Ectodermal cell (in vitro differentiated cells): ENCODE data around the gene ERLEC1.
"Not testable (repeated sequence)": the region's sequence is repeated elsewhere in the genome, so short reads cannot be mapped to it uniquely, and the experiment has no call there.

Source experiments
- H3K27ac ChIP-seq: 2 replicates; pipeline ENCODE4 v1.7.0; 2013; ENCODE audit warnings: mild to moderate bottlenecking, low read depth, low read length; ENCODE audit not compliant: insufficient read depth, poor library complexity, severe bottlenecking
- H3K27me3 ChIP-seq: 2 replicates; pipeline ENCODE4 v1.7.0; 2013; ENCODE audit warnings: mild to moderate bottlenecking, low read length; ENCODE audit not compliant: insufficient read depth, control insufficient read depth, poor library complexity, severe bottlenecking
- H3K36me3 ChIP-seq: one replicate; pipeline ENCODE4 v1.7.0; 2013; ENCODE audit warnings: low read length; ENCODE audit not compliant: control insufficient read depth, insufficient read depth
- H3K4me1 ChIP-seq: one replicate; pipeline ENCODE4 v1.7.0; 2013; ENCODE audit warnings: low read length; ENCODE audit not compliant: control insufficient read depth, insufficient read depth
- H3K4me3 ChIP-seq: 2 replicates; pipeline ENCODE4 v1.7.0; 2013; ENCODE audit warnings: low read depth, low read length, control low read depth; ENCODE audit not compliant: insufficient read depth
- H3K9me3 ChIP-seq: 2 replicates; pipeline ENCODE4 v1.7.0; 2013; ENCODE audit warnings: mild to moderate bottlenecking, low read length, moderate library complexity; ENCODE audit not compliant: control insufficient read depth
- WGBS, 2 experiments: methylation state at CpG; one replicate each; pipeline ENCODE4 v1.1.7; 2013; ENCODE audit warnings: missing lambda C conversion rate in 2 of 2; 5-methylcytosine and 5-hydroxymethylcytosine counted together

The ERLEC1 gene

GRCh38 chr2:53828331-53828730 lies 41.5 kb downstream of the ERLEC1 start:
- H3K27ac ChIP-seq: no peak overlapping the region

GRCh38 chr2:53829273-53829979 lies 42.6 kb downstream of the ERLEC1 start:
- 86 to 91% methylated on average over 11 of the region's 11 CpGs for WGBS, 2 experiments
- H3K9me3 ChIP-seq: no peaks in the 10 kb centered on the region
- no peaks in the 10 kb centered on the region for H3K27me3 ChIP-seq
- H3K4me1 ChIP-seq: peaks cover 7% of the 10 kb centered on the region
- H3K4me3 ChIP-seq: no peak overlapping the region
- no peak overlapping the region for H3K27ac ChIP-seq
- H3K36me3 ChIP-seq: no peaks in the 10 kb centered on the region

More at GRCh38 chr2:53828331-53828730, 41.5 kb downstream of the ERLEC1 start:
- WGBS, 2 experiments: 96 to 99% methylated on average over 4 of the region's 4 CpGs
- H3K36me3 ChIP-seq: no peaks in the 10 kb centered on the region
- H3K27me3 ChIP-seq: no peaks in the 10 kb centered on the region
- no peaks in the 10 kb centered on the region for H3K9me3 ChIP-seq
- peaks cover 7% of the 10 kb centered on the region for H3K4me1 ChIP-seq
- no peak overlapping the region for H3K4me3 ChIP-seq

- 79 to 86% methylated on average over 4 of the region's 4 CpGs for WGBS, 2 experiments
- not testable (repeated sequence) for H3K27me3 ChIP-seq, H3K4me3 ChIP-seq, H3K36me3 ChIP-seq, H3K9me3 ChIP-seq, H3K27ac ChIP-seq, H3K4me1 ChIP-seq
Observed at GRCh38 chr2:53829980-53830290, 43.1 kb downstream of the ERLEC1 start.

GRCh38 chr2:53840580-53840979 lies 53.7 kb downstream of the ERLEC1 start:
- 80 to 100% methylated on average over 1 of the region's 1 CpG for WGBS, 2 experiments

DNA sequence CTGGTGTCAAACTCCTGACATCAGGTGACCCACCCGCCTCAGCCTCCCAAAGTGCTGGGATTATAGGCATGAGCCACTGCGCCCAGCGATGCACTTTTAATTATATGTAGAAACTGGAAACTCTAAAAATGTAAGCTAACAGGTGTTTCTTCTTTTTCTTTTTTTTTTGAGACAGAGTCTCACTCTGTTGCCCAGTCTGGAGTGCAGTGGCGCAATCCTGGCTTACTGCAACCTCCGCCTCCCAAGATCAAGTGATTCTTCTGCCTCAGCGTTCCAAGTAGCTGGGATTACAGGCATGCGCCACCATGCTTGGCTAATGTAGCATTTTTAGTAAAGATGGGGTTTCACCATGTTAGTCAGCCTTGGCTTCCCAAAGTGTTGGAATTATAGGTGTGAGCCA lies 54.8 kb downstream of the ERLEC1 start:
- 85 to 92% methylated on average over 6 to 7 of the region's 7 CpGs for whole genome bisulfite sequencing, 2 experiments
- not testable (repeated sequence) for H3K27ac ChIP-seq, H3K4me3 ChIP-seq, H3K9me3 ChIP-seq, H3K4me1 ChIP-seq, H3K27me3 ChIP-seq, H3K36me3 ChIP-seq

More at GRCh38 chr2:53840580-53840979, 53.7 kb downstream of the ERLEC1 start:
- Histone ChIP-seq H3K27me3 (no peaks in the 10 kb centered on the region), H3K4me3 (no peak overlapping the region), H3K36me3 (no peaks in the 10 kb centered on the region), H3K27ac (no peak overlapping the region), H3K4me1 (no peaks in the 10 kb centered on the region), H3K9me3 (no peaks in the 10 kb centered on the region)

GRCh38 chr2:53842891-53843290 lies 56.0 kb downstream of the ERLEC1 start:
- H3K9me3 ChIP-seq: no peaks in the 10 kb centered on the region
- H3K36me3 ChIP-seq: no peaks in the 10 kb centered on the region
- H3K4me3 ChIP-seq: no peak overlapping the region
- H3K27me3 ChIP-seq: no peaks in the 10 kb centered on the region
- 94 to 98% methylated on average over 3 of the region's 3 CpGs for WGBS, 2 experiments
- H3K27ac ChIP-seq: no peak overlapping the region
- H3K4me1 ChIP-seq: no peaks in the 10 kb centered on the region

- no peak overlapping the region for H3K27ac ChIP-seq
- H3K4me3 ChIP-seq: no peak overlapping the region
- no peaks in the 10 kb centered on the region for H3K27me3 ChIP-seq
- H3K36me3 ChIP-seq: no peaks in the 10 kb centered on the region
- no peaks in the 10 kb centered on the region for H3K4me1 ChIP-seq
- WGBS, 2 experiments: 86 to 88% methylated on average over 2 of the region's 2 CpGs
- H3K9me3 ChIP-seq: no peaks in the 10 kb centered on the region
Observed at GRCh38 chr2:53843595-53843994, 56.8 kb downstream of the ERLEC1 start.

DNA sequence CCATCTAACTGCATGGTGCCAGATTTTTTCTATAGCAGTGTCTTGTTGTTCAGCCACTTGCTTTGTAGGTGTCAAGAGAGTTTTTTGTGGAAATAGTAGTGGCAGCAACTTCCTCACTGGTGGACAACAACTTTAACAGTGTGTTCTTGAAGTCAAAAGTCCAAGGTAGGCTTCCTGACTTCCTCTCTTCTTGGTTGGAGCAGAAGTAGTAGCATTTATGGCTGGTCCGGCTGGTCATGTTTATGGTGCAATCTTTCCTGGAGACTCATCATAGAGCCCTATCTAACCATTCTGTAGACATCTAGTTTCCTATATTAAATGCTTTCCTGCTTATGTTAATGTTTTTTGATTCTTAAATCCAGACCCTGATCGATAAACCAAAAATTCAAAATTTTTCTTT lies 61.2 kb downstream of the ERLEC1 start:
- Histone ChIP-seq H3K4me3 (no peak overlapping the region), H3K36me3 (no peaks in the 10 kb centered on the region), H3K4me1 (no peaks in the 10 kb centered on the region), H3K9me3 (no peaks in the 10 kb centered on the region), H3K27ac (no peak overlapping the region), H3K27me3 (no peaks in the 10 kb centered on the region)
- 89 to 97% methylated on average over 1 to 2 of the region's 2 CpGs for WGBS, 2 experiments

DNA sequence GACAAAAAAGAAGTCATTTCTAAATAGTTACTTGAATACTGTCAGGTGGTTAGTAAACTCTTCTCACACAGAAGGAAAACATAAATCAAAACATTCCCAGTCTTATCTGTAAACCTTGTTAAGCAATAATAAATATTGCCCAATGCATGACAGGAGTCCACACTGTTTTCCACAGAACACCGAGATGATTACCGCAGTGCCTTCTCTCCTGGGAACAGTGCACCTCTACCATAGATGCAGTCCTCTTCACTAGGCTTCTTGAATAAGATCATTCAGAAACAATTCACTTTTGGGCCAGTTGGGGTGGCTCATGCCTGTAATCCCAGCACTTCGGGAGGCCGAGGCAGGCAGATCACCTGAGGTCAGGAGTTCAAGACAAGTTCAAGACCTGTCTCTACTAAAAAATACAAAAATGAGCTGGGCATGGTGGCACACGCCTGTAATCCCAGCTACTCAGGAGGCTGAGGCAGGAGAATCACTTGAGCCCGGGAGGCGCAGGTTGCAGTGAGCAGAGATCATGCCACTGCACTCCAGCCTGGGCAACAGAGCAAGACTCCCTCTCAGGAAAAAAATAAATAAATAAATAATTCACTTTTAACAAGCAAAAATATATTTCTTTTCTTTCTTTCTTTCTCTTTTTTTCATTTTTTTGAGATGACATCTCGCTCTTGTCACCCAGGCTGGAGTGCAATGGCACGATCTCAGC lies 64.4 kb downstream of the ERLEC1 start:
- not testable (repeated sequence) for H3K27ac ChIP-seq, H3K4me3 ChIP-seq, H3K4me1 ChIP-seq, H3K9me3 ChIP-seq, H3K36me3 ChIP-seq, H3K27me3 ChIP-seq
- 94% methylated on average over 9 of the region's 9 CpGs for WGBS, 2 experiments

- Histone ChIP-seq H3K36me3 (no peaks in the 10 kb centered on the region), H3K4me1 (no peaks in the 10 kb centered on the region), H3K9me3 (no peaks in the 10 kb centered on the region), H3K4me3 (no peak overlapping the region), H3K27me3 (no peaks in the 10 kb centered on the region), H3K27ac (no peak overlapping the region)
- WGBS, 2 experiments: 90 to 93% methylated on average over 4 of the region's 4 CpGs
Observed at GRCh38 chr2:53852532-53852931, 65.7 kb downstream of the ERLEC1 start.
